Activated T-helper 17 cell treated with anti-CD3 and anti-CD28 coated beads, Interleukin-2, amount 50 U/mL, for 72 hours (primary cell): Measurements from ENCODE around the gene KRT79. TPM values are rescaled to one million over a fixed set of nuclear protein-coding genes. Genes with fewer than 3 reads are reported as not detected.

Source experiments
- ATAC-seq: fragments of 150-1000 bp; cut with Tn5 transposase; replicated peaks from 2 replicates; pipeline ENCODE4 v1.10.0; 2021; ENCODE audit warnings: mild to moderate bottlenecking, moderate library complexity
- H3K27ac Mint-ChIP-seq: one replicate; pipeline ENCODE4 v1.8.0; 2022; ENCODE audit warnings: mixed read lengths
- H3K27me3 Mint-ChIP-seq: one replicate; pipeline ENCODE4 v1.8.0; 2022; ENCODE audit warnings: mixed read lengths
- H3K36me3 Mint-ChIP-seq: one replicate; pipeline ENCODE4 v1.8.0; 2022; ENCODE audit warnings: low read depth, mild to moderate bottlenecking, mixed read lengths
- H3K4me1 Mint-ChIP-seq: one replicate; pipeline ENCODE4 v1.8.0; 2022; ENCODE audit warnings: mixed read lengths
- H3K4me3 Mint-ChIP-seq: one replicate; pipeline ENCODE4 v1.8.0; 2022; ENCODE audit warnings: mild to moderate bottlenecking, mixed read lengths
- H3K9me3 Mint-ChIP-seq: one replicate; pipeline ENCODE4 v1.8.0; 2022; ENCODE audit warnings: mixed read lengths
- total RNA-seq, 2 donors: library from RNA; stranded (reverse); gene quantifications; one replicate each; pipeline ENCODE4 v1.2.3, GENCODE V29; 2022

Gene KRT79
- total RNA-seq, 2 donors from 2014 or later: 0.82 TPM; not detected in 1

GRCh38 chr12:52832985-52833905, 866 bp downstream of the KRT79 start:
- Mint-ChIP-seq H3K4me3 (no peak overlapping the region), H3K36me3 (no peaks in the 10 kb centered on the region), H3K4me1 (peaks cover 10% of the 10 kb centered on the region), H3K27ac (no peak overlapping the region), H3K27me3 (peaks cover 11% of the 10 kb centered on the region), H3K9me3 (no peaks in the 10 kb centered on the region)
- no peak for ATAC-seq

GRCh38 chr12:52832451-52832850, 1.7 kb downstream of the KRT79 start:
- H3K9me3 Mint-ChIP-seq: no peaks in the 10 kb centered on the region
- peaks cover 9% of the 10 kb centered on the region for H3K4me1 Mint-ChIP-seq
- no peak overlapping the region for H3K27ac Mint-ChIP-seq
- no peak overlapping the region for H3K4me3 Mint-ChIP-seq
- ATAC-seq: no peak
- no peaks in the 10 kb centered on the region for H3K36me3 Mint-ChIP-seq
- peaks cover 6% of the 10 kb centered on the region for H3K27me3 Mint-ChIP-seq

- no peaks in the 10 kb centered on the region for H3K36me3 Mint-ChIP-seq
- no peak overlapping the region for H3K27ac Mint-ChIP-seq
- H3K27me3 Mint-ChIP-seq: no peaks in the 10 kb centered on the region
- H3K4me3 Mint-ChIP-seq: no peak overlapping the region
- no peaks in the 10 kb centered on the region for H3K9me3 Mint-ChIP-seq
- ATAC-seq: no peak
- H3K4me1 Mint-ChIP-seq: peaks cover 5% of the 10 kb centered on the region
These were observed 2.9 kb downstream of the KRT79 start for GRCh38 chr12:52831251-52831650.

GRCh38 chr12:52829986-52830770, 3.9 kb downstream of the KRT79 start:
- H3K27ac Mint-ChIP-seq: no peak overlapping the region
- no peaks in the 10 kb centered on the region for H3K9me3 Mint-ChIP-seq
- no peak overlapping the region for H3K4me3 Mint-ChIP-seq
- no peaks in the 10 kb centered on the region for H3K36me3 Mint-ChIP-seq
- H3K4me1 Mint-ChIP-seq: no peaks in the 10 kb centered on the region
- H3K27me3 Mint-ChIP-seq: peaks cover 4% of the 10 kb centered on the region
- ATAC-seq: no peak

GRCh38 chr12:52828591-52829021, 5.5 kb downstream of the KRT79 start:
- no peaks in the 10 kb centered on the region for H3K36me3 Mint-ChIP-seq
- no peaks in the 10 kb centered on the region for H3K4me1 Mint-ChIP-seq
- peaks cover 4% of the 10 kb centered on the region for H3K27me3 Mint-ChIP-seq
- H3K4me3 Mint-ChIP-seq: no peak overlapping the region
- ATAC-seq: no peak
- H3K27ac Mint-ChIP-seq: no peak overlapping the region
- no peaks in the 10 kb centered on the region for H3K9me3 Mint-ChIP-seq

GRCh38 chr12:52828156-52828555, 6.0 kb downstream of the KRT79 start:
- H3K4me3 Mint-ChIP-seq: no peak overlapping the region
- ATAC-seq: no peak
- H3K9me3 Mint-ChIP-seq: no peaks in the 10 kb centered on the region
- no peaks in the 10 kb centered on the region for H3K4me1 Mint-ChIP-seq
- no peak overlapping the region for H3K27ac Mint-ChIP-seq
- peaks cover 4% of the 10 kb centered on the region for H3K27me3 Mint-ChIP-seq
- H3K36me3 Mint-ChIP-seq: no peaks in the 10 kb centered on the region

GRCh38 chr12:52827499-52828090, 6.5 kb downstream of the KRT79 start:
- ATAC-seq: no peak
- Mint-ChIP-seq H3K36me3 (no peaks in the 10 kb centered on the region), H3K27ac (no peak overlapping the region), H3K27me3 (peaks cover 4% of the 10 kb centered on the region), H3K9me3 (no peaks in the 10 kb centered on the region), H3K4me3 (no peak overlapping the region), H3K4me1 (no peaks in the 10 kb centered on the region)

GRCh38 chr12:52826611-52827498, 7.3 kb downstream of the KRT79 start:
- H3K9me3 Mint-ChIP-seq: no peaks in the 10 kb centered on the region
- H3K36me3 Mint-ChIP-seq: no peaks in the 10 kb centered on the region
- H3K4me3 Mint-ChIP-seq: no peak overlapping the region
- H3K27ac Mint-ChIP-seq: no peak overlapping the region
- no peak for ATAC-seq
- H3K27me3 Mint-ChIP-seq: peaks cover 4% of the 10 kb centered on the region
- H3K4me1 Mint-ChIP-seq: no peaks in the 10 kb centered on the region

GRCh38 chr12:52825961-52826360, 8.2 kb downstream of the KRT79 start:
- peaks cover 4% of the 10 kb centered on the region for H3K27me3 Mint-ChIP-seq
- H3K27ac Mint-ChIP-seq: no peak overlapping the region
- no peak overlapping the region for H3K4me3 Mint-ChIP-seq
- no peak for ATAC-seq
- no peaks in the 10 kb centered on the region for H3K4me1 Mint-ChIP-seq
- no peaks in the 10 kb centered on the region for H3K9me3 Mint-ChIP-seq
- no peaks in the 10 kb centered on the region for H3K36me3 Mint-ChIP-seq

- Mint-ChIP-seq H3K36me3 (no peaks in the 10 kb centered on the region), H3K4me3 (no peak overlapping the region), H3K27me3 (peaks cover 9% of the 10 kb centered on the region), H3K9me3 (no peaks in the 10 kb centered on the region), H3K27ac (no peak overlapping the region), H3K4me1 (no peaks in the 10 kb centered on the region)
- no peak for ATAC-seq
These were observed 9.2 kb downstream of the KRT79 start for GRCh38 chr12:52824741-52825410.

GRCh38 chr12:52823761-52824450, 10.2 kb downstream of the KRT79 start:
- Mint-ChIP-seq H3K4me1 (no peaks in the 10 kb centered on the region), H3K27me3 (peaks cover 9% of the 10 kb centered on the region), H3K4me3 (no peak overlapping the region), H3K36me3 (no peaks in the 10 kb centered on the region), H3K27ac (no peak overlapping the region), H3K9me3 (no peaks in the 10 kb centered on the region)
- no peak for ATAC-seq

GRCh38 chr12:52822771-52823510, 11.2 kb downstream of the KRT79 start:
- H3K36me3 Mint-ChIP-seq: no peaks in the 10 kb centered on the region
- ATAC-seq: no peak
- peaks cover 12% of the 10 kb centered on the region for H3K27me3 Mint-ChIP-seq
- no peaks in the 10 kb centered on the region for H3K4me1 Mint-ChIP-seq
- no peak overlapping the region for H3K4me3 Mint-ChIP-seq
- H3K9me3 Mint-ChIP-seq: no peaks in the 10 kb centered on the region
- peak overlapping the region; percentile 41 for H3K27ac Mint-ChIP-seq
